HT1080 (cell line): ENCODE measurements around the gene EFS. TPM values are rescaled to one million over a fixed set of nuclear protein-coding genes. Genes with fewer than 3 reads are reported as not detected.
"Not testable (repeated sequence)": the region's sequence is repeated elsewhere in the genome, so short reads cannot be mapped to it uniquely, and the experiment has no call there.

Experiments used
- DNase-seq: peaks from one replicate; pipeline ENCODE4 v3.0.0-alpha.2; 2015; ENCODE audit warnings: low read depth
- total RNA-seq: library from RNA; depleted of rRNA; stranded (reverse); fragments of >200 nt; shearing (Covaris generic); gene quantifications from 2 replicates; pipeline ENCODE4 v1.2.3, GENCODE V29; 2014

The EFS gene
- total RNA-seq, 1 experiment from 2014 or later = not detected

- not testable (repeated sequence) for DNase-seq
Measured at GRCh38 chr14:23400496-23401149, 35.7 kb upstream of the EFS start.

DNA sequence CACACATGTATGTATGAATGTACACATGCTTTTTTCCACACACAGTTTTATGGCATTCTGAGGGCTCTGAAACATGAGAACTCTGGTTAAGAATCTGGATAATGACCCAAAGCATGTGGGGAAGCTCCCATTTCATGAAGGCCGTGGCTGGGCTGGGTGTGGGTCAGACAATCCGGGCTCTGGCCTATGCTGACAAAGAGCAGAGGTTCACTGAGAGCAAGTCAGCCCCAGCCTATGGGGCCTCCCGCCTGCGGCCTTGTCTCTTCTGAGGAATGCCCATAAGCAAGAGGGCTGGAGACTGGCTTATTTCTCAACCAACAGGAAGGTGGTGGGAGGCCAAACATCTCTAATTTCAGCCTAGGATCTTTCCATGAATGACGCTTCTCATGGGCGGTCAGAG, 34.6 kb upstream of the EFS start:
- DNase-seq = no peak

GRCh38 chr14:23399136-23399535, 34.2 kb upstream of the EFS start:
- DNase-seq = no peak

DNA sequence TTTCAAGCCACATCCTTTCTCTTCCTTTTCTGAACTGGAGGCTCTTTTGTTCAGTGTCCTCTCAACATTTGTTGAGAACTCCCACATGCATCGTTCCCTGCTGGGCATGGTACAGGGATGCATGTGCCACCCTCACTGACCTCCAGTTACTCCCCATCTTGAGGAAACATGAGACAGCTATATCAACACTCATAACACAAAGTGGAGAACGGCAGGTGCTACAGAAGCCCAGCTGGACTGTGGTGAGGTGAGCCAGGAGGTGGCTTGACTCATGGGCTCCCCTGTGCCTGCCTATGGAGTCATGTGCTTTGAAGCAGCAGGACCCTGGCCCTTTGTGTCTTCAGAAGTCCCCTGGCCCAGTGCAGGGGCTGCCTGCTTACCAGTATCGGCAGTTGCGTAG, 33.4 kb upstream of the EFS start:
- DNase-seq = no peak

- DNase-seq = no peak
Measured at GRCh38 chr14:23396781-23397407, 31.9 kb upstream of the EFS start.

DNA sequence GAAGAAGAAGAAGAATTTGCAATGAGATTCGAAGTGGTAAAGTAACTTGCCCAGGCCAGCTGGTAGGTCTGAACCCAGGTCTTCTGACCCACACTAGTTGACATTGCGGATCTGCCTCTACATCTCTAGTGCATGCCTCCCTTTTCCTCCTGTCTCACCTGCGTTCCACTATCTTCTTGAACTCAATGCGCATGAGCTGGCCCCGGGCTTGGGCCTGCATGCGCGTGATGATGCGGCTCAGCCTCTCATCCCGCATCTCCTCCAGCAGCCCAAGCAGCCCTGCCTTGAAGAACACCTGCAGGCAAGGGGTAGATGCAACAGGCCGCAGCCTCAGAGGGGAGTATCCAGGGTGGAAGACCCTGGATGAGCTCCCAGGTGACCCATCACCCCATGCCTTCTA, 31.2 kb upstream of the EFS start:
- DNase-seq = no peak

DNA sequence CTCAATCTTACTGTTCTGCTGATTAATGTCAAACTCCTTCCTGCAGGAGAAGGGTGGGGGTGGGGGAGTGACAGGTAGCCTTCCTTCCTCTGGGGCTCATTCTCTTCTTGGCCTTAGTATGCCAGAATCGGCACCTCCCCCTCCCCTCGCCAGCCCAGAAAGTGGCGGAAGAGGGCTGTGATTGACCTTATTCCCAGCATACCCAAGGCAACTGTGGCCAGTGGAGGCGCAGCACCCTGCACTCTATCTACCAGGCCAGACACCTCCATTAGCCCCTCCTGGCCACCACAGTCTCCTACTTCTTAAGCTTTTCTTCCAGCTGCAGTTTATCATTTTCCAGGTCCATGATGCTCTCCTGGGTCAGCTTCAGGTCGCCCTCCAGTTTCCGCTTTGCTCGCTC, 27.6 kb upstream of the EFS start:
- DNase-seq = no peak

- DNase-seq = not testable (repeated sequence)
Measured at GRCh38 chr14:23389871-23390270, 24.9 kb upstream of the EFS start.

GRCh38 chr14:23389396-23389795, 24.4 kb upstream of the EFS start:
- no peak for DNase-seq

DNA sequence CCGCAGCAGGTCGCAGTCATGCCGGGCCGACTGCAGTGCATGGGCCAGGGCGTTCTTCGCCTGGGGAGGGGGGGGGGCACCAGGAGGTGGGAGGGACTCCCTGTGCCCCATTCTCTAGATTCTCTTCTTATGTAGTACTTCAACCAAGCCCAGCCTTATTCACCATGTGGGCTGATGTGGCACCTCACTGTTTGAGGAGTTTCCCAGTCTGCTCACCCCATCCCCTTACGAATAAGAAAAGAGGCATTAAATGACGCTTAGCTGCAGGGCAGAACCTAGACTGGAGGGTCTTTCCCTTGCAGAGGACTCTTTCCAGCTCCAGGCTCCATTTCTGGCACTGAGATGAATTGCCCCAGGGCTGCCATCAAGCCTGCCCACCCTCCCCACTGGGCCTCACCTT, 24.0 kb upstream of the EFS start:
- no peak for DNase-seq

DNA sequence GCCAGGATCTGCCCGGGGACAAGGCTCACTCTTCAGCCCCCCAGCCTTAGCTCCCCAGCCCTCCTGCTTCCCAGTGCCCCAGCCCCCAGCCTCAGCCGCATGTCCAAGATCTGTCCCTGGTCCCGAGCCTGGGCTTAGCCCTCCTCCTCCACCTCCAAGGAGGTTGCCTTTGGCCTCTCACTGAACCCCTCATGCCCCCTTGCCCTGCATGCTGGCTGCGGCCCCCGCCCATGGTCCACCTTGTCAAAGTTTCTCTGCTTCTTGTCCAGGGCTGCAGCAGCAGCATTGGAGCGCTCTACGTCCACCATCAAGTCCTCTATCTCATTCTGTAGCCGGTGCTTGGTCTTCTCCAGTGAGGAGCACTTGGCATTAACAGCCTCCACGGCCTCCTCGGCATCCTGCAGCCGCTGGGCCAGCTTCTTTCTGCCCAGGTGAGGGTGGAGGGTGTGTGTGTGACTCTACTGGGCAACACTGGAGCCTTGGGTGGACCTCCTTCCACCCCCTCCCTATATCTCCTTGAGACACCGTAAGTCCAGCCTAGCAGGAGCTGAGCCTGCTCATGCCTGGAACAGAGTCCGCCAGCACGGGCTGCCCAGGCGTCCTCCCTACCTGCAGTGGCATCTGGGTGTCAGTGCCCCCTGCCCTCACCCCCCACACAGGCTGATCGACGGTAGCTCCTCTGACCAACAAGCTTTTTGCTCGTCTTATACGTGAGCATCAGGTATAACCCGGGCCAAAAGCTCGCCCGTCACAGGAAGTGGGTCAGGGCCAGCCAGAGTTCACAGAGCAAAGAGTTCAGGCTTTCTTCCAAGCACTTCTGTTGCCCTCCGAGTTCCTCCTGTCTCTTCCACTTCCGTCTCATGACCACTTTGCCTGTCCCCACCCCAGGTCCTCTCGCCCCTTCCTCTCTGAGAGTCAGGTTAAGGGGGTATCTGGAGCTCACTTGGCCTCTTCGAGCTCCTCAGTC, 23.2 kb upstream of the EFS start:
- DNase-seq = no peak

DNA sequence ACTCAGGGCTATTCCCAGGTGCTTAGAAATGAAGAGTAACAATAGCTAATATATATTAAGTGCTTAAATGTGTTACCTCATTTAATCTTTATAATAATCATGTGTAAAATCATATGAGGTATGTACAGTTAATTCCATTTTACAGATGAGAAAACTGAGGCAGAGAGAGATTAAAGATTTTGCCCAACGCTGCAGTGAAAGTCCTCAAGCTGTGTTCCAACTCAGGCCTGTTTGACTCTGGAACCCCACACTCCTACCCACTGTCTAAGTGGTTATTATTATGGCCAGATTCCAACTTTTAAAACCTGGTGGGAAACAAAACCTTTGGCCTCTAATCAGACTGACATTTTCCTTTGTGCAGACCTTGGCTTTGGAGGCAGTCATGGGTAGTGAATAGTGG, 22.0 kb upstream of the EFS start:
- no peak for DNase-seq

DNA sequence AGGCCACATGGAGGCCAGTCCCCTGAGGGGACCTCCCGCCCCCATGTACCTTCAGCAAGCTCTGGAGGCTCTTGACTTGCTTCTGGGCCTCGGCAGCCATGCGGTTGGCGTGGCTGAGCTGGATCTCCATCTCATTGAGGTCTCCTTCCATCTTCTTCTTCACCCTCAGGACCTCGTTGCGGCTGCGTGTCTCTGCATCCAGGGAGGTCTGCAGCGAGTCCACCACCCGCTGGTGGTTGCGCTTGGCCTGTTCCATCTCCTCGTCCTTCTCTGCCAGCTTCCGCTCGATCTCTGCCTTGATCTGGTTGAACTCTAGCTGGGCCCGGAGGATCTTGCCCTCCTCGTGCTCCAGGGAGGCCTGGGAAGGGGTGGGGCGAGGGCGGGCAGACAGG, 21.3 kb upstream of the EFS start:
- not testable (repeated sequence) for DNase-seq

DNA sequence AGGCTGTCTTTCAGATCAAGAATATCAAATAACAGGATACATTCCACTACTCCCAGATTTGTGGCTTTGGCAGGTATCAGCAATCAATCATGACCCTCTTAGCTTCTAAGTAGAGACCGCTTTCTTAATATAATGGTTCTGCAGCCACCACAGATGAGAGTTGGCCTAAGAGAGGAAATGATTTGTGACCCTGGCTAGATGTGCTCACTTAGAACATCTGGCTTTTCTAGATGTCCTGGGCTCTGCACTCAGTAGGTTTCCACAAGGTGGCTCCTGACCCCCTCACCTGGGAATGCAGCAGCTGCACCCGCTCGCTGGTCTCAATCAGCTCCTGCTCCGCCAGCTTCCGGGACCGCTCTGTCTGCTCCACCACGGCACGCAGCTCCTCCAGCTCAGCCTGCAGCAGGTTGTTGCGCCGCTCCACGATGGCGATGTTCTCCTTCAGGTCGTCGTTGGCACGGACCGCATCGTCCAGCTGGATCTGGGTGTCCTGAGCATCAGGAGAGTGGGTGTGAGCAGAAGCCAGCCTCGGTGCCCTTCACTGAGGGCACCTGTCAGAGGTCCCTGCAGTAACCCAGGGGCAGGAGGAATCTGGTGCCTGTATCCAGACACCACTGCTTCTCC, 20.8 kb upstream of the EFS start:
- no peak for DNase-seq

- DNase-seq = no peak
Measured at GRCh38 chr14:23385244-23385641, 20.3 kb upstream of the EFS start.

- no peak for DNase-seq
Measured at GRCh38 chr14:23384364-23385080, 19.6 kb upstream of the EFS start.

GRCh38 chr14:23382731-23383440, 17.9 kb upstream of the EFS start:
- no peak for DNase-seq

DNA sequence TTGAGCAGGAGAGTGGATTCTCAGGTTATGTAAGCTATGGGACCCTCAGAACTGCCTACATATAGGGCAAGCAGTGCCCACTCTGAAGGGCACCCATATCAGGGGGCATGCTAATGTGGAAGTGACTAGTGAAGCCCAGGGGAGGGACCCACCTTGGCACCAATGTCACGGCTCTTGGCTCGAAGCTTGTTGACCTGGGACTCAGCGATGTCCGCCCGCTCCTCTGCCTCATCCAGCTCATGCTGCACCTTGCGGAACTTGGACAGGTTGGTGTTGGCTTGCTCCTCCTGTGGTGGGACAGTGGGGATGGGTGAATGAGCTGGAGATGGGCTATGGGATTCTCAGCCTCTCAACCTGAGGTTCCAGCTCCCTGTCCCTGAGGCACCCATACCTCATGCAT, 17.3 kb upstream of the EFS start:
- DNase-seq = no peak

DNA sequence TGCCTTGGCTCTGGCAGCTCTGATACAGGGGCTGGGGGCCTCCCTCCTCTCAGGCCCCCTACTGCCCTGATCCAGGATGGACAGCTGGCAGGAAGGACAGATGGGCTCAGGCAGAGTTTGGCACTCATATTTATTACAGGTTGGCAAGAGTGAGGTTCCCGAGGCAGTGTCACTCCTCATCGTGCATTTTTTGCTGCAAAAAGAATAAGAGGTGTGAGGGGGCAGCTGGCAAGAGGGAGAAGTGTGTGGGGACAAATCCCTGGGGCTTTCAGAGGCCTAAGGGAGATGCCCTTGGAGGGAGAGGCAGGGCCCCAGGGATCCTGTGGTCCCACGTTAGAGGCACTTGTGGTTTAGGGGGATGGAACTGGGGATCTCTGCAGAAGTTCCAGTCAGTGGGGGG, 16.9 kb upstream of the EFS start:
- DNase-seq = no peak

DNA sequence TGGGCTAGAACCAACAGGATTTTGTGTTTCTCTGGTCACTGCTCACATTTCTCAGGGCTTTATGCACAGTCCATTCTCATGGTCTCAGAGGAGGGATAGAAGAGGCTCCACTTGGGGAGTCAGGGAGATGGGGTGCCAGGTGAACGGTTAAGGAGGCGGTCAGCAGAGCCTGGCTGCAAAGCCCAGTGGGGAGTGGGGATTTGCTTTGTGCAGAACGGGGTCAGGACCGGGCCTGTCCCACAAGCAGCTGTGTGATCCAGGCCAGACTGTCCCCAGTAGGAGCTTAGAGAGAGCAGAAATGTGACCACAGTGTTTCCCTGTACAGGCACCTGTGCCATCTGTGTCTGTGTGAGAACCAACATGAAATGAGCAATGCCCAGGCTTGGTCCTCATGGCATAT, 16.0 kb upstream of the EFS start:
- no peak for DNase-seq
